Mammary epithelial cell (primary cell): Measurements from ENCODE around the gene KDM4B.

Experiments
- EZH2 ChIP-seq: IDR thresholded peaks from 2 replicates; pipeline ENCODE4 v1.6.1; 2012; ENCODE audit warnings: low read length, inconsistent platforms, borderline replicate concordance
- TF ChIP-seq, protein P1 (sequence below), 2 donors: IDR thresholded peaks in 1 of 2; conservative IDR thresholded peaks in 1 of 2; 2 replicates each; pipeline ENCODE4 v1.5.1; 2011 to 2012; ENCODE audit warnings: inconsistent platforms in 2 of 2, low read length in 2 of 2, mild to moderate bottlenecking in 2 of 2, control low read depth in 1 of 2, low read depth in 1 of 2; ENCODE audit not compliant: insufficient read depth in 1 of 2; ENCODE audit errors: extremely low read depth in 1 of 2

- TF ChIP-seq EZH2, result no peak
- TF ChIP-seq, protein P1, sequence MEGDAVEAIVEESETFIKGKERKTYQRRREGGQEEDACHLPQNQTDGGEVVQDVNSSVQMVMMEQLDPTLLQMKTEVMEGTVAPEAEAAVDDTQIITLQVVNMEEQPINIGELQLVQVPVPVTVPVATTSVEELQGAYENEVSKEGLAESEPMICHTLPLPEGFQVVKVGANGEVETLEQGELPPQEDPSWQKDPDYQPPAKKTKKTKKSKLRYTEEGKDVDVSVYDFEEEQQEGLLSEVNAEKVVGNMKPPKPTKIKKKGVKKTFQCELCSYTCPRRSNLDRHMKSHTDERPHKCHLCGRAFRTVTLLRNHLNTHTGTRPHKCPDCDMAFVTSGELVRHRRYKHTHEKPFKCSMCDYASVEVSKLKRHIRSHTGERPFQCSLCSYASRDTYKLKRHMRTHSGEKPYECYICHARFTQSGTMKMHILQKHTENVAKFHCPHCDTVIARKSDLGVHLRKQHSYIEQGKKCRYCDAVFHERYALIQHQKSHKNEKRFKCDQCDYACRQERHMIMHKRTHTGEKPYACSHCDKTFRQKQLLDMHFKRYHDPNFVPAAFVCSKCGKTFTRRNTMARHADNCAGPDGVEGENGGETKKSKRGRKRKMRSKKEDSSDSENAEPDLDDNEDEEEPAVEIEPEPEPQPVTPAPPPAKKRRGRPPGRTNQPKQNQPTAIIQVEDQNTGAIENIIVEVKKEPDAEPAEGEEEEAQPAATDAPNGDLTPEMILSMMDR (conservative IDR thresholded peaks at IDR 0.05 in 1 of 2, IDR thresholded peaks at IDR 0.05 in 1 of 2; ENCODE audit: extremely low read depth in 1 of 2, insufficient read depth in 1 of 2, low read depth in 1 of 2, low read length in 2 of 2), result no peak
These were observed 118.0 kb downstream of the KDM4B start for GRCh38 chr19:5086725-5087439.
